Measurements from ENCODE around the gene CYP2A6.

DNA sequence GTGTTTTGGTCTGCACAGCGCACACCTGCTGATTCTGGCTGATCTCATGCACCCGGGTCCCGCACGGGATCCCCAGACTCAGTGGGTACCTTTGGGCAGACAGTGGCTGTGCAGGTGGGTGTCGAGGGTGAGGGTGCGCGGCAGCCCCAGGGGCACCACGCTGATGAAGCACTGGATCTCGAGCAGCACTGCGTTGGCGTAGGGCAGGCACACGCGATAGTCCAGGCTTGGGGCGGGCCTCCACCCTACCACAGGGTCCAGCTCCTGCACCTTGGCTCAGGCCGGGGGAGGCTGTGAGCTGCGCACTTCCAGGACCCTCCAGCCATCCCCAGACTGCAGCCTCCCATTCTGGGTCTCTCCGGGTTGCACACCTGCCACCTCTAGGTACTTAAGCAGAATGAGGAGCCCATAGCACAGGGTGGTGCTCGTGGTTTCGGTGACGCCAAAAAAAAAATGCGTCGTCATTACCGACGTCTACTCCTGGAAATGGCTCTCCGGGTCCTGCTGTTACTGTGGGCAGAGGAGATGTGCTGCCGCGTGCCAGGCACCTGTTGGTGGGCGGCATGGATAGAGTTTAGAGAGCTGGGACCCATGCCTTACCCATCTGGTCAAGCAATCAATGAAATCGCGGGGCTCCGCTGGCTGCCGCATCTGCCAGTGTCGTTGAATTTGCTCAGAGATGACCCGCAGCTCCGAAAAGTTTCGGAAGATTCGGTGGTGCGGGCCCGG is 40.7 kb downstream of the CYP2A6 start:
- no peak for TF ChIP-seq POLR2A (IDR thresholded peaks at IDR 0.05)
- TF ChIP-seq, protein P1, sequence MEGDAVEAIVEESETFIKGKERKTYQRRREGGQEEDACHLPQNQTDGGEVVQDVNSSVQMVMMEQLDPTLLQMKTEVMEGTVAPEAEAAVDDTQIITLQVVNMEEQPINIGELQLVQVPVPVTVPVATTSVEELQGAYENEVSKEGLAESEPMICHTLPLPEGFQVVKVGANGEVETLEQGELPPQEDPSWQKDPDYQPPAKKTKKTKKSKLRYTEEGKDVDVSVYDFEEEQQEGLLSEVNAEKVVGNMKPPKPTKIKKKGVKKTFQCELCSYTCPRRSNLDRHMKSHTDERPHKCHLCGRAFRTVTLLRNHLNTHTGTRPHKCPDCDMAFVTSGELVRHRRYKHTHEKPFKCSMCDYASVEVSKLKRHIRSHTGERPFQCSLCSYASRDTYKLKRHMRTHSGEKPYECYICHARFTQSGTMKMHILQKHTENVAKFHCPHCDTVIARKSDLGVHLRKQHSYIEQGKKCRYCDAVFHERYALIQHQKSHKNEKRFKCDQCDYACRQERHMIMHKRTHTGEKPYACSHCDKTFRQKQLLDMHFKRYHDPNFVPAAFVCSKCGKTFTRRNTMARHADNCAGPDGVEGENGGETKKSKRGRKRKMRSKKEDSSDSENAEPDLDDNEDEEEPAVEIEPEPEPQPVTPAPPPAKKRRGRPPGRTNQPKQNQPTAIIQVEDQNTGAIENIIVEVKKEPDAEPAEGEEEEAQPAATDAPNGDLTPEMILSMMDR (IDR thresholded peaks at IDR 0.05) = no peak

All from testis (tissue), 2 donors.